Lung (tissue), 12 donors: ENCODE measurements around the gene AGGF1. TPM values are rescaled to one million over a fixed set of nuclear protein-coding genes. Genes with fewer than 3 reads are reported as not detected.
A peak's percentile ranks its signal among the peaks of the same experiment; 100 is the strongest.

Source experiments
- ATAC-seq: fragments of 200-7000 bp; cut with Tn5 transposase; one replicate; pipeline ENCODE4 v1.9.1; 2020; ENCODE audit warnings: moderate number of reproducible peaks; ENCODE audit not compliant: insufficient read depth, low FRiP score
- DNase-seq, 3 donors: peaks; one replicate each; pipeline ENCODE4 v3.0.0-alpha.2; 2013 to 2017
- H3K27ac ChIP-seq, 2 donors: one replicate each; pipeline ENCODE4 v1.5.1; 2013; ENCODE audit warnings: mild to moderate bottlenecking in 2 of 2, moderate library complexity in 2 of 2, control low read depth in 1 of 2, inconsistent platforms in 1 of 2, low read depth in 1 of 2, low read length in 1 of 2
- H3K27me3 ChIP-seq, 3 donors: one replicate each; pipeline ENCODE4 v1.5.1; 2013; ENCODE audit warnings: low read length in 2 of 3; ENCODE audit not compliant: control insufficient read depth in 3 of 3, insufficient read depth in 3 of 3
- H3K36me3 ChIP-seq, 4 donors: one replicate each; pipeline ENCODE4 v1.5.1; 2013; ENCODE audit warnings: low read length in 4 of 4, mild to moderate bottlenecking in 1 of 4, moderate library complexity in 1 of 4; ENCODE audit not compliant: control insufficient read depth in 4 of 4, insufficient read depth in 4 of 4
- H3K4me1 ChIP-seq, 5 donors: one replicate each; pipeline ENCODE4 v1.5.1; 2013; ENCODE audit warnings: low read length in 5 of 5, mild to moderate bottlenecking in 2 of 5, moderate library complexity in 1 of 5; ENCODE audit not compliant: control insufficient read depth in 5 of 5, insufficient read depth in 5 of 5
- H3K4me3 ChIP-seq: one replicate; pipeline ENCODE4 v1.5.1; 2013; ENCODE audit warnings: mild to moderate bottlenecking, control low read depth, moderate library complexity
- H3K9ac ChIP-seq, 2 donors: one replicate each; pipeline ENCODE4 v1.5.1; 2013; ENCODE audit warnings: low read length in 2 of 2, control low read depth in 1 of 2; ENCODE audit not compliant: insufficient read depth in 1 of 2
- H3K9me3 ChIP-seq, 4 donors: one replicate each; pipeline ENCODE4 v1.5.1; 2013; ENCODE audit warnings: low read length in 3 of 4, mild to moderate bottlenecking in 1 of 4, moderate library complexity in 1 of 4; ENCODE audit not compliant: control insufficient read depth in 4 of 4, insufficient read depth in 3 of 4
- WGBS, 2 donors: extraction: QIAGEN DNeasy Blood & Tissue Kit; methylation state at CpG; one replicate each; pipeline ENCODE4 v1.1.7; 2013; 5-methylcytosine and 5-hydroxymethylcytosine counted together
- polyA plus RNA-seq, 2 donors: library from polyadenylated mRNA; stranded (reverse); fragments of 200-250 nt; gene quantifications; one replicate each; pipeline ENCODE4 v1.2.1, GENCODE V29; 2013
- total RNA-seq, 2 donors: library from RNA; depleted of rRNA in 1 of 2; stranded (reverse); fragments of >200 nt in 1 of 2; gene quantifications; one replicate each; pipeline ENCODE4 v1.2.1, GENCODE V29; 2014 to 2021
- TF ChIP-seq, protein P1 (sequence below): IDR thresholded peaks from 2 replicates; pipeline ENCODE4 v1.5.1; 2012; ENCODE audit warnings: mild to moderate bottlenecking; ENCODE audit errors: control extremely low read depth, extremely low read depth
- donor health status: control.
- donor health status: control.
- donor health status: Bipolar disorder and iron deficiency.
- donor health status: healthy.
- donor health status: DM: yes; HTN: yes; CAD: no.

The AGGF1 gene
- total and polyA plus RNA-seq, 4 donors = 7.7 to 29.9 (median 16.5) TPM

GRCh38 chr5:77012601-77013000, 17.6 kb upstream of the AGGF1 start:
- WGBS, 2 donors = 88 to 94% methylated on average over 2 of the region's 2 CpGs
- no peak overlapping the region for H3K27ac ChIP-seq
- H3K36me3 ChIP-seq = no peaks in the 10 kb centered on the region
- no peak overlapping the region for H3K4me3 ChIP-seq
- no peaks in the 10 kb centered on the region for H3K4me1 ChIP-seq
- H3K9me3 ChIP-seq = peaks cover 0 to 1% (median 0%) of the 10 kb centered on the region in 4 donors
- no peak overlapping the region for H3K9ac ChIP-seq
- TF ChIP-seq, protein P1, sequence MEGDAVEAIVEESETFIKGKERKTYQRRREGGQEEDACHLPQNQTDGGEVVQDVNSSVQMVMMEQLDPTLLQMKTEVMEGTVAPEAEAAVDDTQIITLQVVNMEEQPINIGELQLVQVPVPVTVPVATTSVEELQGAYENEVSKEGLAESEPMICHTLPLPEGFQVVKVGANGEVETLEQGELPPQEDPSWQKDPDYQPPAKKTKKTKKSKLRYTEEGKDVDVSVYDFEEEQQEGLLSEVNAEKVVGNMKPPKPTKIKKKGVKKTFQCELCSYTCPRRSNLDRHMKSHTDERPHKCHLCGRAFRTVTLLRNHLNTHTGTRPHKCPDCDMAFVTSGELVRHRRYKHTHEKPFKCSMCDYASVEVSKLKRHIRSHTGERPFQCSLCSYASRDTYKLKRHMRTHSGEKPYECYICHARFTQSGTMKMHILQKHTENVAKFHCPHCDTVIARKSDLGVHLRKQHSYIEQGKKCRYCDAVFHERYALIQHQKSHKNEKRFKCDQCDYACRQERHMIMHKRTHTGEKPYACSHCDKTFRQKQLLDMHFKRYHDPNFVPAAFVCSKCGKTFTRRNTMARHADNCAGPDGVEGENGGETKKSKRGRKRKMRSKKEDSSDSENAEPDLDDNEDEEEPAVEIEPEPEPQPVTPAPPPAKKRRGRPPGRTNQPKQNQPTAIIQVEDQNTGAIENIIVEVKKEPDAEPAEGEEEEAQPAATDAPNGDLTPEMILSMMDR = no peak
- H3K27me3 ChIP-seq = peaks cover 0 to 5% (median 0%) of the 10 kb centered on the region in 3 donors
- ATAC-seq (no peak), DNase-seq (no peak)

DNA sequence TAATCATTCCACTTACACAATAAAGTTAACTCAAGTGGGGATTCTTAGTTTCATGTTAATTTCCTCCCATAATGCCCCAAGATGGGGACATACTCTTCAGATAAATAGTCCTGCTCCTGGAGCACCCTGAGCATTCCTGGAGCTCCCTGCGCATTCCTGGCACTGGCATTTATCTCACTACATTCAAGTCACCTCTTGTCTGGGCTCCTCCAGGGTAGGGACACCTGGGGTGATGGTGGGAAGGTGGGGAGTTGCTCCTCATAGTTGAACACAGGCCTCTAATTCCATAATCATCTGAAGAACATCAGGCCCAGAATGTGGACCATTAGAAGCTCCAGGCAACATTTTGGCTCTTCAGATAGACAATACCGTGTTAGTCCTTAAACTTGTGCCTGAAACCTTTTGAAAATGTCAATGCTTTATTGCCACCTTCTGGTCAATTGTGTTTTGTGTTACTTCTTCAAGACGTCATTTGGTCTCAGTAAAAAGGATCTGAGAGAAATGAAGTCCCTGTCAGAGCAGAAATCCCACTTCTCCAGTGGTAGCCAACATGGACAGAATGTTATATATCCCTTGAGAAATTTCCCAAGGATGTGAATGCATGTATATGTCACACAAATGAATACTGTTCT, 14.2 kb upstream of the AGGF1 start:
- Histone ChIP-seq H3K27ac (no peak overlapping the region), H3K9ac (no peak overlapping the region), H3K4me1 (no peaks in the 10 kb centered on the region), H3K9me3 (no peaks in the 10 kb centered on the region), H3K4me3 (no peak overlapping the region), H3K36me3 (no peaks in the 10 kb centered on the region), H3K27me3 (peaks cover 0 to 5% (median 2%) of the 10 kb centered on the region in 3 donors)
- peak in 2 of 3 donors; percentile 62 to 80 for DNase-seq
- 32 to 33% methylated on average over 3 of the region's 3 CpGs for WGBS, 2 donors
- no peak for ATAC-seq
- TF ChIP-seq, protein P1 = no peak

DNA sequence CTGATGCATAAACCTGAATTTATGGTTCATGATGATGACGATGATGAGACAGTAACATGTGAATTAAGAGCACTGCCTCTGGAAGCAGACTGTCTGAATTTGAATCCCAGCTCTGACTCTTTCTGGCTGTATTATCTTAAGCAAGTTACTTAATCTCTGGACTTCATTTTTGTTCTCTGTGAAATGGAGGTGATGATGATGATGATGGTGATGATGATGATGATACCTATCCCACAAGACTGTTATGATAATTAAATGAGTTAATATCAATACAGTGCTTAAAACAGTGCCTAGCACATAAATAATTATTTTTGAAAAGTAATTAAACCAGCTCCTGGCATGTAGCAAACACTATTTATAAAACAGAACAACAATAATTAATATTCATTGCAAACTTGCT, 13.2 kb upstream of the AGGF1 start:
- WGBS, 2 donors = 88 to 93% methylated on average over 1 of the region's 1 CpG
- H3K9me3 ChIP-seq = no peaks in the 10 kb centered on the region
- H3K4me3 ChIP-seq = no peak overlapping the region
- ATAC-seq (no peak), DNase-seq (no peak)
- H3K36me3 ChIP-seq = no peaks in the 10 kb centered on the region
- H3K9ac ChIP-seq = no peak overlapping the region
- H3K4me1 ChIP-seq = no peaks in the 10 kb centered on the region
- H3K27me3 ChIP-seq = peaks cover 0 to 5% (median 2%) of the 10 kb centered on the region in 3 donors
- TF ChIP-seq, protein P1 = no peak
- H3K27ac ChIP-seq = no peak overlapping the region

DNA sequence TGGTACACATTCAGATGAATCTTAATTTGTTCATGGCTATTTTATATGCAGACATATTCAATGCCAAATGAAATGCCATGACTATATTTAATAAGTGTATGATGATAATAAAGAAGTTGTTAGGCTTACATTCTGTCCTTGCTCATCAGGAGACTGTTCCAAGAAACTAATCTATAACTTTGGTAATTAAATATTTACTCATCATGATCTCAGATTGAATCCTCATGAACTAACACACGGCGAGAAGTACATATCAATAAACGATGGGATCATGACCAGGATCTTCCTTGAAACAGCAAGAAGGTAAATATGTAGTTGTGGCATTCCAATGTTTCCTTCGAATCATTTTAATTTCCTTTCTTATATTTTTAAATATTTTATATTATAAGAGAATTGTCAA, 12.5 kb upstream of the AGGF1 start:
- Histone ChIP-seq H3K4me3 (no peak overlapping the region), H3K4me1 (no peaks in the 10 kb centered on the region), H3K9ac (no peak overlapping the region), H3K36me3 (no peaks in the 10 kb centered on the region), H3K27me3 (peaks cover 0 to 5% (median 2%) of the 10 kb centered on the region in 3 donors), H3K27ac (no peak overlapping the region), H3K9me3 (no peaks in the 10 kb centered on the region)
- DNase-seq (no peak), ATAC-seq (no peak)
- 77 to 91% methylated on average over 4 of the region's 4 CpGs for WGBS, 2 donors
- TF ChIP-seq, protein P1 = no peak
